ENCODE measurements around the gene UBE2A.

- TF ChIP-seq CTCF (IDR thresholded peaks at IDR 0.05; ENCODE audit: poor library complexity, severe bottlenecking): no peak
- no peak for TF ChIP-seq EP300 (conservative IDR thresholded peaks at IDR 0.05; ENCODE audit: poor library complexity, severe bottlenecking)
- TF ChIP-seq POLR2AphosphoS5 (IDR thresholded peaks at IDR 0.05): no peak
- no peak for TF ChIP-seq REST (IDR thresholded peaks at IDR 0.05; ENCODE audit: borderline replicate concordance)
- TF ChIP-seq MXI1 (conservative IDR thresholded peaks at IDR 0.05; ENCODE audit: poor library complexity, severe bottlenecking): no peak
- no peak for TF ChIP-seq TAF1 (IDR thresholded peaks at IDR 0.05; ENCODE audit: low read depth)
These were observed 21.9 kb upstream of the UBE2A start for GRCh38 chrX:119552508-119552907.

Measured in neural cell (in vitro differentiated cells).